ENCODE results near the gene ANKRD33. TPM values are rescaled to one million over a fixed set of nuclear protein-coding genes. Genes with fewer than 3 reads are reported as not detected.

The ANKRD33 gene
- polyA plus RNA-seq, 1 experiment, result not detected

DNA sequence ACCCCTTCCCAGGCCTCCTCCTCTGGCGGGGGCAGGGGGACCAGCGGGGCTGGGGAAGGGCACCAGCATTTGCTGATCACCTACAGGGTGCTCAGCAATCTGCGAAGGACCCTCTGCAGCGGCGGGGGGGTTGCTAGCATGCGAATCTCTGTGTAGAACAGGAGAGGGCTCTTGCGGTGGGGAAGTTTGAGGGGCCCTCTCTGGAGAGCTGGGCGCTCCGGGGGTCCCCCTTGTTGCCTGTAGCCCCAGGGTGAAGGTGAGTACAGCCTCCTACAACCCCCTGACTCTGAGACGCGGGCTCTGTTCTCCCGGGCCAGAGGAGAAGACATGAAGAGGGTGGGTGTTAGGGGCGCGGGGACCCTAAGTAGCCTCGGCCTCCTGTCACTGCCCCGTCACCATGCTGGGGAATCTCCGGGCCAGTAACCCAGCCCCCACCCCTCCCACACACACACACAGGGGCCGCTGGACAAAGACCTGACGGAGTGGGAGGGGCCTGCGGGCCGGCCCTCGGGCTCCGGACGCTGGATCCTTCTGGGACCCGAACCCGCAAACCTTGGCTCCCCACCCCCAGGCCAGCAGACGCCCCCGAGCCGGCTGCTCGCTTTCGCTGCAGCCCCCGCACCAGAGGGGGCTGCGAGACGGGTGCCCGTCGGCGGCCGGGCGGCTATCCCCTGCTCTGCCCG, 40.1 kb upstream of the ANKRD33 start:
- H3K36me3 ChIP-seq (ENCODE audit: control insufficient read depth, insufficient read depth, low read length), result no peaks in the 10 kb centered on the region
- ChIA-PET POLR2A (no interaction called here), CTCF (interaction anchor here (1.1 kb wide), 1 partner anchor 9 kb away, joined by 4 read pairs; no protein-coding TSS in a partner anchor)
- no peak for TF ChIP-seq CTCF (IDR thresholded peaks at IDR 0.05; ENCODE audit: insufficient read depth, low read depth, low read length)
- peaks cover 33% of the 10 kb centered on the region for H3K27me3 ChIP-seq (ENCODE audit: control insufficient read depth, insufficient read depth, low read length)
- H3K4me3 ChIP-seq (ENCODE audit: low read depth, low read length), result peak overlapping the region; percentile 47
- no peak for DNase-seq (ENCODE audit: low read depth)

GRCh38 chr12:51848326-51848727, 39.6 kb upstream of the ANKRD33 start, which contains the start of gene FIGNL2:
TSS of gene FIGNL2 (minus strand) at chr12:51848718. CDS start at chr12:51822413, 26,305 bp downstream.
- Histone ChIP-seq H3K27me3 (ENCODE audit: control insufficient read depth, insufficient read depth, low read length) (peaks cover 33% of the 10 kb centered on the region), H3K36me3 (ENCODE audit: control insufficient read depth, insufficient read depth, low read length) (no peaks in the 10 kb centered on the region), H3K4me3 (ENCODE audit: low read depth, low read length) (peak within 1 kb of the TSS; percentile 47)
- DNase-seq (ENCODE audit: low read depth), result no peak
- no peak for TF ChIP-seq CTCF (IDR thresholded peaks at IDR 0.05; ENCODE audit: insufficient read depth, low read depth, low read length)
- CTCF ChIA-PET, result interaction anchor here (1.1 kb wide), 1 partner anchor 9 kb away, joined by 4 read pairs; no protein-coding TSS in a partner anchor
- POLR2A ChIA-PET, result no interaction called here

- ChIA-PET POLR2A (no interaction called here), CTCF (interaction anchor here (1.1 kb wide), 1 partner anchor 8 kb away, joined by 4 read pairs; no protein-coding TSS in a partner anchor)
- Histone ChIP-seq H3K4me3 (ENCODE audit: low read depth, low read length) (no peak overlapping the region), H3K27me3 (ENCODE audit: control insufficient read depth, insufficient read depth, low read length) (peaks cover 33% of the 10 kb centered on the region), H3K36me3 (ENCODE audit: control insufficient read depth, insufficient read depth, low read length) (no peaks in the 10 kb centered on the region)
- TF ChIP-seq CTCF (IDR thresholded peaks at IDR 0.05; ENCODE audit: insufficient read depth, low read depth, low read length), result no peak
- no peak for DNase-seq (ENCODE audit: low read depth)
Observed at GRCh38 chr12:51848841-51849735, 38.8 kb upstream of the ANKRD33 start.

- no peak for TF ChIP-seq CTCF (IDR thresholded peaks at IDR 0.05; ENCODE audit: insufficient read depth, low read depth, low read length)
- ChIA-PET POLR2A (no interaction called here), CTCF (interaction anchor here (1.6 kb wide), 1 partner anchor 25 kb away, joined by 8 read pairs; no protein-coding TSS in a partner anchor)
- no peak overlapping the region for H3K4me3 ChIP-seq (ENCODE audit: low read depth, low read length)
- DNase-seq (ENCODE audit: low read depth), result no peak
- H3K36me3 ChIP-seq (ENCODE audit: control insufficient read depth, insufficient read depth, low read length), result no peaks in the 10 kb centered on the region
- peaks cover 25% of the 10 kb centered on the region for H3K27me3 ChIP-seq (ENCODE audit: control insufficient read depth, insufficient read depth, low read length)
Observed at GRCh38 chr12:51850081-51850964, 37.6 kb upstream of the ANKRD33 start.

All from BJ (cell line).